Kidney epithelial cell (primary cell): ENCODE results near the gene HOXD10. TPM values are rescaled to one million over a fixed set of nuclear protein-coding genes. Genes with fewer than 3 reads are reported as not detected.

Experiments used
- DNase-seq: peaks from one replicate; pipeline ENCODE4 v3.0.0-alpha.2; 2010; ENCODE audit warnings: low read depth
- H3K27me3 ChIP-seq: 2 replicates; pipeline ENCODE4 v1.6.0; 2011; ENCODE audit warnings: low read length; ENCODE audit not compliant: control insufficient read depth, insufficient read depth
- H3K36me3 ChIP-seq: 2 replicates; pipeline ENCODE4 v1.5.1; 2011; ENCODE audit warnings: low read length; ENCODE audit not compliant: control insufficient read depth, insufficient read depth
- H3K4me3 ChIP-seq: 2 replicates; pipeline ENCODE4 v1.5.1; 2011; ENCODE audit warnings: low read depth, mild to moderate bottlenecking, control low read depth, low read length
- total RNA-seq: library from RNA; depleted of rRNA; stranded (reverse); fragments of >200 nt; gene quantifications from 2 replicates; pipeline ENCODE4 v1.2.3, GENCODE V29; 2015
- TF ChIP-seq, protein P1 (sequence below): IDR thresholded peaks from 2 replicates; pipeline ENCODE4 v1.5.1; 2011; ENCODE audit warnings: mild to moderate bottlenecking, moderate library complexity, low read length, control low read depth, inconsistent platforms; ENCODE audit not compliant: insufficient read depth, poor library complexity, severe bottlenecking

Gene HOXD10
- 5.1 and 5.6 TPM in 2 replicates for total RNA-seq

- TF ChIP-seq, protein P1, sequence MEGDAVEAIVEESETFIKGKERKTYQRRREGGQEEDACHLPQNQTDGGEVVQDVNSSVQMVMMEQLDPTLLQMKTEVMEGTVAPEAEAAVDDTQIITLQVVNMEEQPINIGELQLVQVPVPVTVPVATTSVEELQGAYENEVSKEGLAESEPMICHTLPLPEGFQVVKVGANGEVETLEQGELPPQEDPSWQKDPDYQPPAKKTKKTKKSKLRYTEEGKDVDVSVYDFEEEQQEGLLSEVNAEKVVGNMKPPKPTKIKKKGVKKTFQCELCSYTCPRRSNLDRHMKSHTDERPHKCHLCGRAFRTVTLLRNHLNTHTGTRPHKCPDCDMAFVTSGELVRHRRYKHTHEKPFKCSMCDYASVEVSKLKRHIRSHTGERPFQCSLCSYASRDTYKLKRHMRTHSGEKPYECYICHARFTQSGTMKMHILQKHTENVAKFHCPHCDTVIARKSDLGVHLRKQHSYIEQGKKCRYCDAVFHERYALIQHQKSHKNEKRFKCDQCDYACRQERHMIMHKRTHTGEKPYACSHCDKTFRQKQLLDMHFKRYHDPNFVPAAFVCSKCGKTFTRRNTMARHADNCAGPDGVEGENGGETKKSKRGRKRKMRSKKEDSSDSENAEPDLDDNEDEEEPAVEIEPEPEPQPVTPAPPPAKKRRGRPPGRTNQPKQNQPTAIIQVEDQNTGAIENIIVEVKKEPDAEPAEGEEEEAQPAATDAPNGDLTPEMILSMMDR, result peak; percentile 57
- peaks cover 2% of the 10 kb centered on the region for H3K27me3 ChIP-seq
Measured at GRCh38 chr2:176115883-176116813, at the start of gene HOXD10. Gene HOXD10 (plus strand): TSS chr2:176116778. CDS start chr2:176116834, 56 bp downstream.

GRCh38 chr2:176067589-176068418, 48.8 kb upstream of the HOXD10 start:
- no peaks in the 10 kb centered on the region for H3K36me3 ChIP-seq
- no peak overlapping the region for H3K4me3 ChIP-seq
- TF ChIP-seq, protein P1, result no peak
- DNase-seq, result no peak
- peaks cover 68% of the 10 kb centered on the region for H3K27me3 ChIP-seq

More at GRCh38 chr2:176115883-176116813, at the start of gene HOXD10:
- H3K4me3 ChIP-seq, result peak within 1 kb of the TSS; percentile 65
- DNase-seq, result peak; percentile 82
- H3K36me3 ChIP-seq, result no peaks in the 10 kb centered on the region

DNA sequence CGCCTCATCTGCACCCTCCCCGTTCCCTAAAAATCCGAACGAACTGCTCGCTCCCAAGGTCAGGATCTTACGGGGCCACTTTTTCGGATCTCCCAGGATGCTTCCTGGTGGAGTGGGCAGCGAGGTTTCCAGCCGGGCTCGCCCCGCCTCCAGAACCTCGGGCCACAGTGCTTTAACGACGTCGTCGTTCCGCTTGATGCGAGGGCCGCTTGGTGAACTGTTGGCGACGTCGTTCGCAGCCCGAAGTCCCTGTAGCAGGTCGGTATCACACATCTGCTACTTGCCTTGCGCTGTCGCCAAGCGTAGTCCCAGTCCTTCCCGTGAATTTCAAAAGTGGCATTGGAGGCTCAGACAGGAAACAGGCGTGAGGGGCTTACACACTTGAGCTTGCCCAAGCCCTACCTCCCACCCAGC, 48.2 kb upstream of the HOXD10 start:
- Histone ChIP-seq H3K36me3 (no peaks in the 10 kb centered on the region), H3K27me3 (peaks cover 75% of the 10 kb centered on the region), H3K4me3 (no peak overlapping the region)
- no peak for DNase-seq
- TF ChIP-seq, protein P1, result no peak

GRCh38 chr2:176071330-176072291, 45.0 kb upstream of the HOXD10 start:
- Histone ChIP-seq H3K27me3 (peaks cover 98% of the 10 kb centered on the region), H3K4me3 (no peak overlapping the region), H3K36me3 (no peaks in the 10 kb centered on the region)
- TF ChIP-seq, protein P1, result no peak
- no peak for DNase-seq

DNA sequence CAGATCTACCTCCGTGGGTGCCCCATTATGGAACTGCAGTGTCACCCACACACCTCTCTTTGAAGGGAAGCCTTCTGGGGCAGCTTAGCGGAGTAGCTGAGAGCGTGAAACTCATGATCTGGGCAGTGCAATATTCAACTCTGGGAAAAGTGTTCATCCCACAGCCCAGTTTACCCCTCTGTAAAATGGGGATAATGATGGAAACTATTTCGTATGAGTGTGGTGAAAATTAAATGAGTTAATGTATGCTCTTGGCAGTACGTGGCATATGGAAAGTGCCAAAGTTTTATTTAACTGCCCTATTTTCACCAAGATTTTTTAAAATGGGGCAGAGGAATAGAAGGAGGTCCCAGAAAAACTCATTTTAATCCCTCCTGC, 44.3 kb upstream of the HOXD10 start:
- no peak for DNase-seq
- no peak overlapping the region for H3K4me3 ChIP-seq
- TF ChIP-seq, protein P1, result no peak
- H3K36me3 ChIP-seq, result no peaks in the 10 kb centered on the region
- peaks cover 98% of the 10 kb centered on the region for H3K27me3 ChIP-seq
